ENCODE measurements around the gene RPTN.
"Not testable (repeated sequence)": the region's sequence is repeated elsewhere in the genome, so short reads cannot be mapped to it uniquely, and the experiment has no call there.

RPTN gene

DNA sequence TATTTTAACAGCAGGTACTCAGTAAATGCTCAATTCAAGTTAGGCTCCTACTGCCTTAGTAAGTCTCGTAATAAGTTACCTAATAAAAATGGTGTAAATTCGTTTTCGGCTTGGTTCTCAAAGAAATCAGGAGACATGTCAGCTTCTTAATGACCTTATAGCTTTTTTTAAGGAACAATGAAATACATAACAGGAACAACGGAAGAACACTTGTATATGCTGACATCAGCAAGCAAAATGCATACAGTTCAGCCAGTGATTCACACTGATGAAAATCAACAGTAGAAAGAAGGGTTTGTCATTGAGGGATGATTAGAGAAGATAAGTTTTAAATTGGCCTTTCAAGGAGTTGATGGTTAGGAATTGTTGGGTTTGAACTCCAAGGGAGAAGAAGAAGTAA lies 13.3 kb downstream of the RPTN start:
- TF ChIP-seq, protein P1, sequence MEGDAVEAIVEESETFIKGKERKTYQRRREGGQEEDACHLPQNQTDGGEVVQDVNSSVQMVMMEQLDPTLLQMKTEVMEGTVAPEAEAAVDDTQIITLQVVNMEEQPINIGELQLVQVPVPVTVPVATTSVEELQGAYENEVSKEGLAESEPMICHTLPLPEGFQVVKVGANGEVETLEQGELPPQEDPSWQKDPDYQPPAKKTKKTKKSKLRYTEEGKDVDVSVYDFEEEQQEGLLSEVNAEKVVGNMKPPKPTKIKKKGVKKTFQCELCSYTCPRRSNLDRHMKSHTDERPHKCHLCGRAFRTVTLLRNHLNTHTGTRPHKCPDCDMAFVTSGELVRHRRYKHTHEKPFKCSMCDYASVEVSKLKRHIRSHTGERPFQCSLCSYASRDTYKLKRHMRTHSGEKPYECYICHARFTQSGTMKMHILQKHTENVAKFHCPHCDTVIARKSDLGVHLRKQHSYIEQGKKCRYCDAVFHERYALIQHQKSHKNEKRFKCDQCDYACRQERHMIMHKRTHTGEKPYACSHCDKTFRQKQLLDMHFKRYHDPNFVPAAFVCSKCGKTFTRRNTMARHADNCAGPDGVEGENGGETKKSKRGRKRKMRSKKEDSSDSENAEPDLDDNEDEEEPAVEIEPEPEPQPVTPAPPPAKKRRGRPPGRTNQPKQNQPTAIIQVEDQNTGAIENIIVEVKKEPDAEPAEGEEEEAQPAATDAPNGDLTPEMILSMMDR (conservative IDR thresholded peaks at IDR 0.05; ENCODE audit: low read depth, low read length) = no peak
- H3K4me3 ChIP-seq (ENCODE audit: low read length) = no peak overlapping the region
- no peak for DNase-seq (ENCODE audit: low read depth)

DNA sequence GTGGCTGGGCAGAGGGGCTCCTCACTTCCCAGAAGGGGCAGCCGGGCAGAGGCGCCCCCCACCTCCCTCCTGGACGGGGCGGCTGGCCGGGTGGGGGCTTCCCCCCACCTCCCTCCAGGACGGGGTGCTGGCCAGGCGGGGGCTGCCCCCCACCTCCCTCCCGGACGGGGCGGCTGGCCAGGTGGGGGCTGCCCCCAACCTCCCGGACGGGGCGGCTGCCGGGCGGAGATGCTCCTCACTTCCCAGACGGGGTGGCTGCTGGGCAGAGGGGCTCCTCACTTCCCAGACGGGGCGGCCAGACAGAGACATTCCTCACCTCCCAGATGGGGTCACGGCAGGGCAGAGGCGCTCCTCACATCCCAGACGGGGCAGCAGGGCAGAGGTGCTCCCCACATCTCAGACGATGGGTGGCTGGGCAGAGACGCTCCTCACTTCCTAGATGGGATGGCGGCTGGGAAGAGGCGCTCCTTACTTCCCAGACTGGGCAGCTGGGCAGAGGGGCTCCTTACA lies 14.3 kb downstream of the RPTN start:
- H3K4me3 ChIP-seq (ENCODE audit: low read length); DNase-seq (ENCODE audit: low read depth): not testable (repeated sequence)

DNA sequence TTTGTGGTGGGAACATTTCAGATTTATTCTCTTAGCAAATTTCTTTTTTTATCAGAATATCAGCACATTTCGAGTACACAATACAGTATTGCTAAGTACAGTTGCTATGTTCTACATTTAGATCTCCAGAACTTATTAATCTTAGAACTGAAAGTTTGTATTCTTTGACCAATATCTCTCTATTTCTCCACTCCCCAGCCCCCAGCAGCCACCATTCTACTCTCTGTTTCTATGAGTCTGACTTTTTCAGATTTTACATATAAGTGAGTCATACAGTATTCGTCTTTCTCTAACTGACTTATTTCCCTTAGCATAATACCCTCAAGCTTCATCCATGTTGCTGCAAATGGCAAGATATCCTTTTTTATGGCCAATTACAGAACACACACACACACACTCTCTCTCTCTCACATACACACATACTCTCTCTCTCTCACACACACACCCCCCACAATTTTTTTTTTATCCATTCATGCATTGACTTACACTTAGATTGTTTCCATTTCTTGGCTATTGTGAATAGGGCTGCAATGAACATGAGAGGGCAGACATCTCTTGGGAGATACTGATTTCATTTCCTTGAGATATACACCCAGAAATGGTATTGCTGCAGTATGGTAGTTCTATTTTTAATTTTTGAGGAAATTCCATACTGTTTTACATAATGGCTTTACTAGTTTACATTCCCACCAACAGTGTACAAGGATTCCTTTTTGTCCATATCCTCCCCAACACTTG lies 15.7 kb downstream of the RPTN start:
- TF ChIP-seq, protein P1 (conservative IDR thresholded peaks at IDR 0.05; ENCODE audit: low read depth, low read length) = no peak
- H3K4me3 ChIP-seq (ENCODE audit: low read length) = no peak overlapping the region
- no peak for DNase-seq (ENCODE audit: low read depth)

DNA sequence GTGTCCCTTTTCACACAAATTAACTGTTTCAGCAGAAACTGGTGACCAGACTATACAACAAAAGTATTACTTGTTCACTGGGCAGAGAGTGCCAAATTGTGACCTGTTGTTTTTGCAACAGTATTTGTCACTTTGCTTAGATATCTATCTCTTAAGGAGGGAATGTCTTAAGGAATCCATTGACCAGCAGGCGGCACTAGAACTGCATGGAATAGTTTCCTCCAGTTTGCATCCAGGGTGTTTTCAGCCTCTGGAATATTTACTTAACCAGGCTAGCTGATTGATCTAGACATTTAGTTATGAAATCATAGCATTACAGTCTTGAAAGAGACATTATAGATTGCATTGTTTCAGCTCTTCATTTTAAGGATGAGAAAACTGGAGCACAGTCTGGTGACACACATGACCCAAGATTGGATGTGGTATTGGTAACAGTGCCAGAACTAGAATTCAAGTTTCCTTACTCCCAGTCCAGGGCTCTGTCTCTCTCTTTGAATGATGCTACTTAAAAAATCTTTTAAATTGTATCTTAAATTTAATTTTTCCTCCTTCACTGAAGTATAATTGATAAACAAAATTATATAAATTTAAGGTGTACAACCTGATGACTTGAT lies 16.9 kb downstream of the RPTN start:
- peak; percentile 17 for DNase-seq (ENCODE audit: low read depth)
- no peak overlapping the region for H3K4me3 ChIP-seq (ENCODE audit: low read length)
- TF ChIP-seq, protein P1 (conservative IDR thresholded peaks at IDR 0.05; ENCODE audit: low read depth, low read length) = peak; percentile 91

DNA sequence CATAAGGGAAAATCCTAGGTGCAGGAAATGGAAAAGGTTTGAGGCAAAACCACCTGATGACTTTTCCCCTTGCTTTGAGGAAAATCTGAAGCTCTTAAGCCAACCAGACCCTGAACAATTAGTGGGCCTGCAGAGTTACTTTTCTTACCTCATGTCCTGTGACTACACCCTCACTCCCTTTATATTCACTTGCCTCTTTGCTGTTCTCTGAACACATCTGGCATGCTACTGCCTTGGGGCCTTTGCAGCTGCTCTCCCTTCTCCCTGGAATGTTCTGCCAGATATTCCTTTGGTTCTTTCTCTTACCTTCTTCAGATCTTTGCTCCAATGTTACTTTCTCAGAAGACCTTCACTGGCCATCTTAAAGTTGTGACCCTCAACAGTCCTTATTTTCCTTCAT lies 21.8 kb downstream of the RPTN start:
- DNase-seq (ENCODE audit: low read depth) = no peak
- TF ChIP-seq, protein P1 (conservative IDR thresholded peaks at IDR 0.05; ENCODE audit: low read depth, low read length) = no peak
- no peak overlapping the region for H3K4me3 ChIP-seq (ENCODE audit: low read length)

DNA sequence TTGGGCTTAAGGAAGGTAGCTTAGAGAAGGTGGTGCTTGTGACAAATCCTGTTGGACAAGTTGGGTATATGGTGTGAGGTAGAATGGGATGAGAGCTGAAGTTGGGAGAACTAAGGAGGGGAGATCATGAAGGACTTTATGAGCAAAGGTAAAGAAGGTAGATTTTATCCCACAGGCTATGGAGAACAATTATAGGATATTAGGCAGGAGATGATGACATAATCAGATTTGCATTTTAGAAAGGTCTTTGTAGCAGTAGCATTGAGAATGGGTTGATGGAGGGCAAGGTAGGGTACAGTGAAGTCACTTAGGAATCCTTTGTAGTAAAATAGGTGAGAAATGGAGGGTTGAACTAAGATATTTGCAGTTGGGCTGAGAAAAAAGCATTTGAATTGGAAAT lies 28.8 kb downstream of the RPTN start:
- H3K4me3 ChIP-seq (ENCODE audit: low read length) = no peak overlapping the region
- TF ChIP-seq, protein P1 (conservative IDR thresholded peaks at IDR 0.05; ENCODE audit: low read depth, low read length) = no peak
- no peak for DNase-seq (ENCODE audit: low read depth)

DNA sequence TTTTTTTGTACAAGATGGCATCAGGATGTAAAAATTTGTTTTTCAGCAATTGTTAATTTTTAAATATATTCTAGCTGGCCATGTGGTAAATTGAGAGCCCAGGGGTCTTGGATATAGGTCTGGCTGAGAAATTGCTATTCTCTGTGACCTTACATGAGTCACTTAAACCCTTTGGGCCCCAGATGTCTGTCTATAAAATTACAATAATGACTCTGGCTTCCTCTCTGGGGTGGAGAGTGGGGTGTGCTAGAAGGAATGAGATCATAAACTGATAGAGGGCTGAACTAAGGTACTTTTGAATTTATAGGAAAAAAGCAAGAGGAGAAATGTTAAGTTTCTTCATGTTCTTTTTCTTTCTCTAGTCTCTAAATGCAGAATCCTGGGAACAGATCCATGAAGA lies 31.4 kb downstream of the RPTN start:
- TF ChIP-seq, protein P1 (conservative IDR thresholded peaks at IDR 0.05; ENCODE audit: low read depth, low read length) = no peak
- DNase-seq (ENCODE audit: low read depth) = no peak
- H3K4me3 ChIP-seq (ENCODE audit: low read length) = no peak overlapping the region
